DMS 273 treated with DMSO at 0.1 percent for 48 hours (cell line): Measurements from ENCODE around the gene ARSK.
"Not testable (repeated sequence)": the region's sequence is repeated elsewhere in the genome, so short reads cannot be mapped to it uniquely, and the experiment has no call there.

ENCODE experiments used
- DNase-seq: peaks from one replicate; lab custom pipeline; 2025; lab: John Stamatoyannopoulos, UW

ARSK gene

GRCh38 chr5:95621839-95622629 is 67.1 kb downstream of the ARSK start:
- DNase-seq: no peak

- DNase-seq: no peak
These were observed 68.8 kb downstream of the ARSK start for GRCh38 chr5:95623706-95624105.

GRCh38 chr5:95624368-95624767 is 69.5 kb downstream of the ARSK start:
- no peak for DNase-seq

GRCh38 chr5:95626701-95627100 is 71.8 kb downstream of the ARSK start:
- no peak for DNase-seq

GRCh38 chr5:95627971-95628810 is 73.3 kb downstream of the ARSK start:
- DNase-seq: no peak

GRCh38 chr5:95628933-95629332 is 74.0 kb downstream of the ARSK start:
- DNase-seq: no peak

GRCh38 chr5:95630394-95630917 is 75.6 kb downstream of the ARSK start:
- no peak for DNase-seq

GRCh38 chr5:95631255-95631958 is 76.5 kb downstream of the ARSK start:
- DNase-seq: no peak

GRCh38 chr5:95631991-95632675 is 77.2 kb downstream of the ARSK start:
- no peak for DNase-seq

GRCh38 chr5:95632942-95633341 is 78.0 kb downstream of the ARSK start:
- DNase-seq: not testable (repeated sequence)

- DNase-seq: no peak
These were observed 78.8 kb downstream of the ARSK start for GRCh38 chr5:95633671-95634070.

- no peak for DNase-seq
These were observed 79.2 kb downstream of the ARSK start for GRCh38 chr5:95634081-95634480.

- no peak for DNase-seq
These were observed 83.7 kb downstream of the ARSK start for GRCh38 chr5:95638632-95639031.

- no peak for DNase-seq
These were observed 86.9 kb downstream of the ARSK start for GRCh38 chr5:95641741-95642220.

- no peak for DNase-seq
These were observed 88.3 kb downstream of the ARSK start for GRCh38 chr5:95643152-95643551.

GRCh38 chr5:95644351-95645042 is 89.6 kb downstream of the ARSK start:
- peak; percentile 53 for DNase-seq

GRCh38 chr5:95646226-95646568 is 91.3 kb downstream of the ARSK start:
- DNase-seq: not testable (repeated sequence)

- peak; percentile 91 for DNase-seq
These were observed 91.9 kb downstream of the ARSK start, which contains the start of gene RFESD for GRCh38 chr5:95646569-95647431. RFESD (plus strand) TSS chr5:95646777; CDS start chr5:95652272, 5,495 bp downstream.

- DNase-seq: no peak
These were observed 93.3 kb downstream of the ARSK start for GRCh38 chr5:95647886-95648860.
